ENCODE measurements around the gene CELA2B.

The CELA2B gene

DNA sequence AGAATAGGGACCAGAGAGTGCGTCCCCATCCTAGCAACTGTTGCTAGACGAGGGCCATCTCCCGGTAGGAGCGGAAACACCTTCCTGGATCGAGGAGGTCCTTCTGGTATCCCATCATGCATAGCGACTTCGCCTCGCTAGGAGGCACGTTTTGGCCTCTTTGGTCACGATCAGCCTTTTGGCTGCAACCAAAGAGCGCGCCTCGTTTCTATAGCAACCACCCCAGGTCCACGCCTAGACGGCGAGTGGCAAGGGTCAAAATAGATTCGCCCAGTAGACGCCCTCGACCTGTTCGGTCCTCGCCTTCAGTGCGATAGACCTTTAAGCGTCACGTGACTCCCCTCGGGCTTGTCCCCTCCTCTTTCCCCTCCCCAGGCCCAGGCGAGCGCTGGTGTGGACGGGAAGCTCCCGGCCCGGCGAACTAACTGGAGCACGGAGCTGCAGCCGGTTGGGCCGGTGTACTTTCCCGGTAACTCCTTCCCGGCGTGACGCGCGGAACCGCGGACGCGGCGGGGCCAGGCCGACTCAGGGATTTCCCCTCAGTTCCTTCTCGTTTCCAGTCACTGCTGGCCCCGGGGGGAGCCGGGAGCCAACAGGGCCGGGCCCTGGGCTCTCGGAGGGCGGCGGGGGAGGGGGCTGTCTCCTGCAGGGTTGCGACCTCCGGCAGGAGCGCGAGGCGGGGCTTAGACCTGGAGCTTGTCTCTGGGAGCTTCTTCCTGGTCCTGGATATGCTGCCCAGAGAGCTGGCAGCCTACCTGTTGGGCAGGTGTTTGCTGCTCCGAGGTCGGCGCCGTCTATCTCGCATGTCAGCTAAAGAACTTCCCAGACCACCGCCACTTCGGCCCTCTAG is 50.8 kb downstream of the CELA2B start, which contains the start of gene DNAJC16:
TSS of gene DNAJC16 (plus strand) at position 359 of the 850 bp plus-strand sequence. CDS start 2,258 bp downstream, outside the sequence.
- Histone ChIP-seq H3K4me3 (peak within 1 kb of the TSS; percentile 94), H3K27ac (peak within 1 kb of the TSS; percentile 89 to 99)
- TF ChIP-seq, protein P1, sequence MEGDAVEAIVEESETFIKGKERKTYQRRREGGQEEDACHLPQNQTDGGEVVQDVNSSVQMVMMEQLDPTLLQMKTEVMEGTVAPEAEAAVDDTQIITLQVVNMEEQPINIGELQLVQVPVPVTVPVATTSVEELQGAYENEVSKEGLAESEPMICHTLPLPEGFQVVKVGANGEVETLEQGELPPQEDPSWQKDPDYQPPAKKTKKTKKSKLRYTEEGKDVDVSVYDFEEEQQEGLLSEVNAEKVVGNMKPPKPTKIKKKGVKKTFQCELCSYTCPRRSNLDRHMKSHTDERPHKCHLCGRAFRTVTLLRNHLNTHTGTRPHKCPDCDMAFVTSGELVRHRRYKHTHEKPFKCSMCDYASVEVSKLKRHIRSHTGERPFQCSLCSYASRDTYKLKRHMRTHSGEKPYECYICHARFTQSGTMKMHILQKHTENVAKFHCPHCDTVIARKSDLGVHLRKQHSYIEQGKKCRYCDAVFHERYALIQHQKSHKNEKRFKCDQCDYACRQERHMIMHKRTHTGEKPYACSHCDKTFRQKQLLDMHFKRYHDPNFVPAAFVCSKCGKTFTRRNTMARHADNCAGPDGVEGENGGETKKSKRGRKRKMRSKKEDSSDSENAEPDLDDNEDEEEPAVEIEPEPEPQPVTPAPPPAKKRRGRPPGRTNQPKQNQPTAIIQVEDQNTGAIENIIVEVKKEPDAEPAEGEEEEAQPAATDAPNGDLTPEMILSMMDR (IDR thresholded peaks at IDR 0.05), result no peak
- DNase-seq (ENCODE audit: low spot score), result peak; percentile 100

DNA sequence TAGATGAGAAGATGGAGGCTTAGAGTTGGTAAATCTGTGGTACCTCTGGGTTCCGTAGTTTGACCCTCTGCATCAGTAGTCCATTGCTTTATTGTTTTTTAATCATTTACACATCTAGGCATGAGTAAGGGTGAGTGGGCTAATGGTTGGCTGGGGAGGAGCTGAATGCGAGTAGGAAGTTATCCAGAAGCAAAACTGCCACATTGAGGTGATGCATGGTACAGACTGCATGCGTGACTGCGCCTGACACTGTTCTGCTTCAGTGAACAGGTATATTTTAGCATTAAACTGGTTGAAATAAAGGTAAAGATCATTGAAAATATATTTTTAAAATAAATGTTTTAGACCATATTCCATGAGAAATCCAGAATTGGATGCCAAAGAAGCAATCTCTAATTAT is 55.1 kb downstream of the CELA2B start:
- TF ChIP-seq, protein P1 (IDR thresholded peaks at IDR 0.05), result no peak

DNA sequence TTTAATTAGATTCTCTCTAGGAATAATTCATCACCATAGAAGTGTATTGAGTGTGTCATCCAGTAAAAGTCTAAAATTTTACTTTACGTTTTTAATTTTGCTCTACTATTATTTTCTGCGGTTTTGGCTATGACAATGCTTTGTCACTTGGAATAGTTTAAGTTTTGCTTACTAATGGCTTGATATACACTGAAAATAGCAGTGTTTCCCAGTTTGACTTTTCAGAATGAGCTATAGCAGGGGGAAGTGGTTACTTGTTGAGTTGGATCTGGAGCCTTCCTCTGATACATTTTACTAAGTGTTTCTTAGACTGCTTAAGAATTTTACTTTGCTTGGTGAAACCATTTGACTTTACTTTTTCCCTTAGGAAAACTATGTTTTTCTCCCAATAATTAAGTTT is 55.8 kb downstream of the CELA2B start:
- TF ChIP-seq, protein P1 (IDR thresholded peaks at IDR 0.05), result no peak
- Histone ChIP-seq H3K4me3 (no peak overlapping the region), H3K27ac (no peak overlapping the region)
- DNase-seq (ENCODE audit: low spot score), result no peak

More for the DNA sequence above, 55.1 kb downstream of the CELA2B start:
- DNase-seq (ENCODE audit: low spot score), result no peak
- Histone ChIP-seq H3K4me3 (no peak overlapping the region), H3K27ac (no peak overlapping the region)

DNA sequence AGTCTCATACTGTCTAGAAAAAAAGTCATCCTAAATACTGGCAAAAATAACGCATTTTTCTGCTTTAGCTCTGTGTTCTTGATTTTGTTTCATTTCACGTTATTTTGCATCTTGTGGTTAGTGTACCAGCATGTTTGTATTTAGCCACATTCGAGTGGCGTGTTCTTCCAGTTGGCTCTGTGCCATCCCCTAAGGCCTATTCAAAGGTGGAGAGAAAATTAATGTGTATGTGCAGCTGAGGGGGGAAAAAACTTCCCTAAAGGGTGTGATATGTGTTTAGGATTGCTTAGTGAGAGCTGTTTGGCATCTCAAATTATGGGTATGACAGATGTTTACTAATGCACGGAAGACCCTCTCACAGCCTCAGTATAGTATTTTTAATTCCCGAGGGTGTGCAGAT is 62.9 kb downstream of the CELA2B start:
- TF ChIP-seq, protein P1 (IDR thresholded peaks at IDR 0.05), result no peak
- no peak overlapping the region for H3K27ac ChIP-seq
- no peak for DNase-seq (ENCODE audit: low spot score)

DNA sequence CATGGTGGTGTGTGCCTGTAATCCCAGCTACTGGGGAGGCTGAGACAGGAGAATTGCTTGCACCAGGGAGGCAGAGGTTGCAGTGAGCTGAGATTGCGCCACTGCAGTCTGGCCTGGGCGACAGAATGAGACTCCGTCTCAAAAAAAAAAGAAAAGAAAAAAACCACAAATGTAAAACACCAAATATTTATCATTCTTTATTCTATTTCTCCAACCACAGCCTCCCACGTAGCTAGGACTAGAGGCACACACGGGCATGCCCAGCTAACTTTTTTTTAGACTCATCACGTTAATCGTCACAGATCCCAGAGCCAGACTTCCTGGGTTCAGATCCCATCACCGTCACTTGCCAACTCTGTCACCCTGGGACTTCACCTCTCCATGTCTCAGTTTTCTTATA is 64.3 kb downstream of the CELA2B start:
- Histone ChIP-seq H3K27ac (no peak overlapping the region), H3K4me3 (no peak overlapping the region)
- TF ChIP-seq, protein P1 (IDR thresholded peaks at IDR 0.05), result no peak
- no peak for DNase-seq (ENCODE audit: low spot score)

More for the DNA sequence above, 62.9 kb downstream of the CELA2B start:
- no peak overlapping the region for H3K4me3 ChIP-seq

Data from coronary artery (tissue), 2 donors.